T-helper 22 cell (primary cell): ENCODE results near the gene SCUBE1.

Experiments
- DNase-seq: peaks from one replicate; pipeline ENCODE4 v3.0.0-alpha.2; 2020; ENCODE audit warnings: low read depth

SCUBE1 gene

DNA sequence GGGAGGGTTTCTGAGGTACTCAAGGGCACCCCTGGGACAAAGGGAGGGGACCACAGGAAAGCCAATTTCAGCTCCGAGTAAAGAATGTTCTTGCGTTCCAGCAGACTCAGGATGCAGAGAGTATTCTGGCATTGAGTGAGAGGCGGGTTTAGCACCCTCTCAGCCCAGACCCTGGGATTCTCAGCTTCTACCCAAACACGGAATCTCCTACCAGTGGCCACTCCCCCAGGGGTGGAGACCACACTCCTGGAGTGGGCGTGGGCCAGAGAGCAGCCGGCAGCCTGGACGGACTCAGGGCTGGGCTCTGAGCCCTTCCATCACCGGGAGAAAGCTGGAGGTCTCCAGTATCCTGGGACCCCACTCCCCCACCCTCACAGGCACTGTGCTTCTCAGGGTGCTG lies 130.1 kb downstream of the SCUBE1 start:
- DNase-seq, result no peak

DNA sequence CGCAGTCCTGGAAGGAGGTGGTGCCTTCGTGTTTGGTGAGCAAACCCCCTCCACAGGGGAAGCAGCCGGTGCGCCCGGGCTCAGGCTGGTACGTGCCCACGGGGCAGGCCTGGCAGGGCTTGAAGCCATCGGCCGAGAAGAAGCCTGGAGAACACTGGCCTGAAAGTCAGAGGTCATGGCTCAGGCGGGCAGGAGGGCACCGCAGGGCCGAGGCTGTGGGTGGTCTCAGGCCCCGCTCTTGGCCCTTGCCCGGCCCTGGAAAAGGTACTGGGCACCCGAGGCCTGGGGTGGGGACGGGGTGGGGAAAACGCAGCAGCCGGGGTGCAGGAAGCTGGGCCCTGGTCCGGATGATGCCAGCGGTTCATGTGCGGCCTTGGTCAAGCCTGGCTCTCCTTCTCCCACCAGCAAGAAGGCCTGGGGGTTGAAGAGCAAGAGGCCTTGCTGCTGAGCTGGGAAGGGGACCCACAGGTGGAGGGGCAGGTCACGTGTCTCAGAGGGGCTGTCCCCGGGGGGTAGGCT lies 130.7 kb downstream of the SCUBE1 start:
- DNase-seq, result no peak

DNA sequence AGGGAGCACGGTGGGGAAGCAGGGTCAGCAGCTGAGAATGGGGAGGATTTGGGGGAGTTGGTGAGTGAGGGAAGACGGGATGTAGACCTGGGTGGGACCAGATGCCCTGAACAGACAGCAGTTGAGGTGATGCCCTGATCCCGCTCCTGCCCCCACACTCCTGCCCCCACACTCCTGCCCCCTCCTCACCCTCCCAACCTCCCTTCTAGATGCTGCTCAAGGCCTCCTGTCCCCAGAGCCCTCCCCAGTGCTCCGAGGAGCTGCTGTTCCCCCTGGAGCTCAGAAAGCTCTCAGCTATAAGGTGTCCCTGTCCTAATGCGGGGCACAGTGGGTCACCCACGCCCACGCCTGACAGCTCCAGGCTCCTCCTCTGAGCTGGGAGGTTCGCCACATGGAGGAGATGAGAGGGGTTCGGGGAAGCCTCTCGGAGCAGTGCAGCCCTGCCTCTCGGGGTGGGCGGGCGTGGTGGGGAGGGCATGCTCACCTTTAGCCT lies 131.2 kb downstream of the SCUBE1 start:
- DNase-seq, result no peak

DNA sequence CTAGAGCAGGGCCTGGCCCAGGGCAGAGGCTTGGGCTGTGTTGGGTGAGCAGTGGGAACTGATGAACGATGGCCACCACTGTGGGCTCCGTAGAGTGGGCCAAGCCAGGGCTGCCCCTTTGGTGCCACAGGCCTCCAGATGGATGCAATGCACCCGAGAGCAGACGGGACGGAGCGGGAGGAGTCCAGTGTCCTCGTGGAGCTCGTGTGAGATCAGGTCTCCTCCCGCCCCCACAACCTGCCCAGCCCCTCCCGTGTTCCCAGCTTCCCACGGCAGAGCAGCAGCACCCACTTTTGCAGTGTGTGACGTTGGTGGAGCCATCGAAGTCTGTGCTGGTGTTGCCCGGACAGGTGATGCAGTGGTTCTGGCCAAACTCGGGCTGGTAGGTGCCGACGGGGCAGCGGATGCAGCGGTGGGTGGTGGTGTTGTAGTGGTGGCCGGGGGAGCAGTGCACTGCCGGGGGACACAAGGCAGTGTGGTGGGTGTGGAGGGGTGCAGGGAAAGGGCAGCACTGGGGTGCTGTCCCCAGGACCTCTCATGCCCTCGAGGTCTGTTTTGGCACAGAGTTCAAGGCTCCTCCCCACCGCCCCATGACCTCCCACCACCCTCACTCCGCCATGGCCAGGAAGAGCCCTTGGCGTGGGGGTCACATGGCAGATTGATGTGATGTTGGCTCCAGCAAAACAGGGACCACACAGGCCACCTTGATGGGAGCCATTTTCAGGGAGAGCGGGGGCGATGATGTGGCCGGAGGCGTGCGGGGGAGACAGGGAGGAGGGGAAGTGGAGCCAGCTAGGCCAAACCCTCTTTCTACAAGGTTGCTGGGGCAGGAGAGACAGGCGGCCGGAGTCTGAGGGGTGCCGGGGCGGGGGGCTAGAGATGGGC lies 132.3 kb downstream of the SCUBE1 start:
- DNase-seq, result no peak

DNA sequence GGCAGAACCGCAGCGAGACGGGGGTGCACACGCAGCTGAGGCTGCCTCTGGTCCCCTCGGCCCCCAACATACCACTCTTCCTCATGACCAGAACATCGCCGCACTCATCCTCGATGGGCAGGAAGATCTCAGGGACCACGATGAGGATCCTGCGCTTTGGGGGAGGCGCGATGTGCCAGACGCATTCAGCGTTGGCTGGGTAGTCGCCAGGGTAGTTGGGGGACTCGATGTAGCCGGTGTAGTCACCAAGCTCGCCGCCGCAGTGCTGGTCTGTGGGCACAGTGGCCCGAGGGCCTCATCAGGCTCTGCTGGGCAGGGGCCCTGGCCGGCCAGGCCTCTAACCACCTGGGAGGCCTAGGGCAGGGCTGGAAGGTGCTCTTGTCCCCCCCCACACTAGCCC lies 133.2 kb downstream of the SCUBE1 start:
- DNase-seq, result no peak

DNA sequence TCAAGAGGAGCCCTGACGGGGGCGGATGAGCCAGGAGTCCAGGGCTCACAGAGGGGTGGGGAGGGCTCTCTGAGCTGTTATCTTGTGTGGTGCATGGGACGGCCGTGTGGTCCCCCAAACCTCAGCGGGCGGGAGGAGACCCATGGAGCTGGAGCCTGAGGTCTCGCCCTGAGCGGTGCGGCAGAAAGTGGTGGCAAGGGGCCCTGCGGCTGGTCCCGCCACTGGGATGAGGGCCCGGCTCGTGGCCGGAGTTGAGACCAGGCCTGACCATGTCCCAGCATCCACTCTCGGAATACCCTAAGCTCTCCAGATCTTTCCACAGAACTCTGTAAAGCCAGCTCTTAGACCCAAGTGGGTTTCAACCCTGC lies 133.7 kb downstream of the SCUBE1 start:
- no peak for DNase-seq

DNA sequence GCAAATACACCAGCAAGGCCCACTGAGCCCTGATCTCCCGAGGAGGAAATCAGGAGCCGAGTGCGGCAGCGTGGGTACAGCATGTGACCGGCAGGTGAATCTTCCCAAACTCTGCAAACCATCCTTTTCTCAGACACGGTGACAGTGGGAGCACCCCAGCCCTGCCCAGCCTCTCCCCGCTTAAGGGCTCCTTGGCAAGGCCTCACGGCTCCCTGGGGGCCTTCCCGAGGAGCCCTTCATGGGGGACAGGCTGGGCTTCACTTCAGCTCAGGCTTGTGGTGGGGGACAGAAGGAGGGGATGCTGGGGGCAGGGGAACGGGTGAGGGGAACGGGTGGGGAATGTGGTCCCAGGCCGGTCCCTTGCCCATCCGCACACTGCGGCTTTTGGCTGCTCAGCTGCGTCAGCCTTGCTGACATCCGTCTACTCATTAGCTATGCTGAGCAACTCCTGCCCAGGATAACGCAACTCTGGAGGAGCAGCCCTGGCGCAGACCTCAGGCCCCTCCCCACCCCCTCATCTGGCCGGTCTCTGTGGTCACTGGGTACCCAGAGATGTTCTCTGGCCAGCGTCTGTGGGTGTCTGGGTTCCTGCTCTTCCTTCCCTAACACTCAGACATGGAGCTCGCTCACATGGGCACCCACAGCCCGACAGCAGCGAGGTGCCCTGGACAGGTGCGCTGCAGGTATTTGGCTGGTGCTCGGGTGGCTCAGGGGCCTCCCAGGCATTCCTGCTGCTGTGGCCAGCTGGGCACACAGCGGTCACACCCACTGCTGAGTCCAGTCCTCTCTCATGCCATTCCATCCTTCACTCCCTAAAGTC lies 134.3 kb downstream of the SCUBE1 start:
- DNase-seq, result no peak

DNA sequence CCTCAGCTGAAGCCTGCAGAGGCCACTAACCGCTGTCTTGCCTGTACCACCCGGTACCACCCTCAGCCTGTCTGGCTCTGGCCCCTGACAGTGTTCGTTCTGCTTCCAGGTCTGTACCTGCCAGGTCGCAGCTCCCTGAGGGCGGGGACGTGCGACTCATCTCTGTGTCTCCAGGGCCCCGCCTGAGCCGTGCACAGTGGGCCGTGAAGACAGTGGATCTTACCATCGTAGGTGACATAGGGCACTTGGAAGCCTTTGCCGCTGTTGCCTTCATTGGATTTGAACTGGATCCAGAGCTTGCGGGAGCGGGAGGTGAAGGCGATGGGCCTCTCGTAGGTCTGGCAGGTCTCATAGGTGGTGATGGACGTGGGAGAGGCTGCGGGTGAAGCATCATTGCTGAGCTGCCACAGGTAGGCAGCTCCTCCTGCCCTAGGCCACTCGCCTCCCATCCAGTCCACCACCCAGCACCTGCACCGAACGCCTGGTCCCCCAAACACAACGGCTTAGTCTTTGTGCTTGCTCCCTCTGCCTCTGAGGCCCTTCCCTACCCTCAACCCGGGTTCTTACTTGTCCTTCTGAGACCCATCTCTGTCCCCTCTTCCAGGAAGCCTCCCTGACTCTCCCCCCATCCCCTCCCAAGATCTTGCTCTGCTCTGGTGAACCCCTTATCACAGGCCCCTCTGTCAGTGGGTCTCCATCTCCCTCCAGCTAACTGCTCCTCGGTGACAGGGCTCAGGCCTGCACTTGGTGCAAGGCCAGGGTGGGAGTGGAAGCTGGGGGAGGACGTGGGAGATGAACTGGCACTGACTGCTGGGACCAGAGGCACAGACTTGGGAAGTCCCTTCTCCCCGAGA lies 135.1 kb downstream of the SCUBE1 start:
- no peak for DNase-seq

DNA sequence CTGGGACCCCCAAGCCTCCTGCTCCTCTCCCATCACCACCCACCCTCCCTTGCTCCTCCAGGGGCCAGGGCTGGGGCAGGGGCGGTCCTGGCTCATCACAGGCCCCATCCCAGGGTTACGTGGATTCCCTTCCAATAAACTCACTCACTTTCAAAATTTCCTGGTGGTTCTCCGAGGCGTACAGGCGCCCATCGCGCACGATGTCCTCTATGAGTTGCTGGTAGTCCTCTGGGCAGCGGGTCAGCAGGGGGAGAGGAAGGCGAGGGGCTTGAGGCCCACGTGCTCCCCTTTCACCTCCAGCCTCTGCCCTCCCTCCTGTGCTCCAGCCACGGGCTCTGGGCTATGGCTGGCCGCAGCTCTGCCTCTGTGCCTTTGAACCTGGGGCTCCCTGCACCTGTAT lies 135.8 kb downstream of the SCUBE1 start:
- no peak for DNase-seq

DNA sequence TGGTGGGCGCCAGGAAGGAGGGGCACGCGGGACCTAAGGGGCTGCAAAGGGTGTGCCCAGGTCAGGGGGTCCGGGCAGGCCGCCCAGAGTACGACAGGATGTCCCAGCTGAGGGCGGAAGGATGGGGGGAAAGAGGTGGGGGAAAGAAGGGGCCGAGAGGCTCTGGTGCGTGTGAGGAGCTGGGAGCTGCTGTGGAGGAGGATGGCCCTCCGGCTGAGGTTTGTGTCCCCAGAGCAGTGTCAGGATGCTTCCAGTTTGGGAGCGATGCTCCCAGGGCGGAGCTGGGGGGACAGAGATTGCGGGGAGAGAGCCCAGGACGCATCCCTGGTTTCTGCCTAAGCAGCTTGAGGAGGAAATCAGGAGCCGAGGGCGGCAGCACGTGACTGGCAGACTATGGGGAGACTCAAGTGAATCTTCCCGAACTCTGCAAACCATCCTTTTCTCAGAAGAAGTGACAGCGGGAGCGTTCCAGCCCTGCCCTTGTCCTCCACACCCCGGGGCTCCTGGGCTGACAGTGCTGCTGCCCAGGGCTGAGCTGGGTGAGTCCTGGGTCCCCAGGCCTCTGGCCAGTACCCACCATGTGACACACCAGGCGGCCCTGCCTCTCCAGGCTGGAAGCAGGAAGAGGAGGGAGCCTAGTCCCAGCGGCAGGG lies 136.5 kb downstream of the SCUBE1 start:
- DNase-seq, result no peak

DNA sequence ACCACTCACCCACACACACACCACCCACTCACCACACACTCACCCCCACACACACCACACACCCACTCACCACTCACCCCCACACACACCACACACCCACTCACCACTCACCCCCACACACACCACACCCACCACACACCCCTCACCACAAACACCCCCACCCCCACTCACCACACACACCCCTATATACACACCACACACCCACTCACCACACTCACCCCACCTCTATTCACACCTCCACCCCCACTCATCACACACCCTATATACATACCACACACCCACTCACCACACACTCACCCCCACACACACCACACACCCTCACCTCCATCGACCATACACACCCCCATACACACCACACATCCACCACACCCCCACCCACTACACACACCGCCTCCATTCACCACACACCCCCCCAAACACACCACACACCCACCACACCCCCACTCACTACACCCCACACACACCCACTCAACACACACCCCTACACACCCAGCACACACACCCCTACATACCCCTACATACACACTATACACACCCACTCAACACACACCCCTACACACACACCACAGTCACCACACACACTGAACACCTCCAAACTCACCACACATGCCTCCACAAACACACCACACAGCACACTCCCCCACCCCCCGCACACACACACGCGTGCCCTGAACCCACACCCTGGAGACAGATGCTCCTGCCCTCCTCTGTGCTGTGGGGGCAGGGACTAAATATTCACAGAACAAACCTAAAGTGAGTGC lies 137.2 kb downstream of the SCUBE1 start:
- DNase-seq, result no peak

DNA sequence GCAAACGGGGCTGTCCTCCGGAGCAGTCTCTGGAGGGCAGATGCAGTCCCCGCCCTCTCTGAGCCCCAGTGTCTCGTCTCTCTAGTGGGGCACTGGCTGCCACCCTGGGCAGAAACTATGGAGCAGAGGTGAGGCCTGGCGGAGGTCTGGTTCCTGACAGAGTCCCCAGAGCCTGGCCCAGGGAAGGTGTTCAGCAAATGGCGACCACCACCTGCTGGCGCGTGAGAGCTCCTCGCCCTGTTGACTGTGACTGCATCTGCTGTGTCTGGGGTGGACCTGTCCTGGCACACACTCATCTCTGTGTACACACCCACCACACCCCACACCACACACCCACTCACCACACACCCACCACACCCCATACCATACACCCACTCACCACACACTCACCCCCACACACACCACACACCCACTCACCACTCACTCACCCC lies 137.9 kb downstream of the SCUBE1 start:
- no peak for DNase-seq

DNA sequence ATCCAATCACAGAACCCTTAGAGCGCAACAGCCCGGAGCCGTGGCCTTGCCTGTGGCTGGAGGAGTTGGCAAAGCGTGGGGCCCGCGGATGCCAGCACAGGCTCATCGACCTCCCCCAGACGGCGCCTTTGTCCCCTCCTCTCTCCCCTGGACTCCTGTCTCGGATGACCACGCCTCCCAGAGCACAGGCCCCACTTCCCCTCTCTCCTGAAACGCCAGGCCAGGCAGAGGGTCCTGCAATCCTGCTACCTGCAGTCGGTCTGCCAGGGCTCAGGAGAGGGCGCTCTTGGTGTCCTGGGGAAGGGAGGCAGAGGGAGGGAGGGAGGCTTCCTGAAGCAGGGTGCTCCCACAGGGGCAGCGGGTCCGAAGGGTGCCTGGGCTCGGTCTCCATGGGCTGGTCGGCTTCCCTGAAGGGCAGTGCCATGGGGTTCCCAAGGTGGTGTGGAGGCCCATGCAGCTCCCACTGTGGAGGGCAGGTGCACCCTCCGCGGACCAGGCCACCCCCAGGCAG lies 139.6 kb downstream of the SCUBE1 start:
- DNase-seq, result no peak

DNA sequence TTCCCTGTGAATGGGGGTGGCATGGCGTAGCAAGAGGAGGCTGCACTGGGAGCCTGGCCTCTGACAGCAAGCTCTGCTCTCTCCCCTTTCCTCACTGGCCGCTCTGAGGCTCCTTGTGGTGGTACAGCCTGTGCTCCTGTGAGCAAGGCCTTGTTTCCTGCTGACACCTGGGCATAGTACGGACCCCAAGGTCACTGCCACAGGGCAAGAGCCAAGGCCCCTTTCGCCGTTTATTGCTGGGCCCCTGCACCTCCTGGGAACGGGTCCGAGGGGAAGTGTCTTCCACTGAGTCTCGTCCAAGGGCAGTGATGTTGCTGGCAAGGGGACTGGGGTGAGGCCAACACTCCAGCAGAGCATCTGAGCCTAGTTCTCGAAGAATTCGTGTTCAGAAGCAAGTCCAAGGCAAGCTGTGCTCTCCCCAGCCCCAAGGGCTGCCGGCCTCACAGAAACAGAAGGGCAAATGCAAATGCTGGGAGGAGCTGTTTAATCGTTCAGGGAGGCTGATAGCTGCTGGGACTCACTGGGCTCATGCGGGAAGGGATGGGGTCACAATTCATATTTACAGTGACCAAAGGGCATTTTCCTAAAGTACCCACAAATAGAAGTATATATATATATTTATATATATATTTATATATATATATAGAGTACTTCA lies 140.3 kb downstream of the SCUBE1 start:
- no peak for DNase-seq

DNA sequence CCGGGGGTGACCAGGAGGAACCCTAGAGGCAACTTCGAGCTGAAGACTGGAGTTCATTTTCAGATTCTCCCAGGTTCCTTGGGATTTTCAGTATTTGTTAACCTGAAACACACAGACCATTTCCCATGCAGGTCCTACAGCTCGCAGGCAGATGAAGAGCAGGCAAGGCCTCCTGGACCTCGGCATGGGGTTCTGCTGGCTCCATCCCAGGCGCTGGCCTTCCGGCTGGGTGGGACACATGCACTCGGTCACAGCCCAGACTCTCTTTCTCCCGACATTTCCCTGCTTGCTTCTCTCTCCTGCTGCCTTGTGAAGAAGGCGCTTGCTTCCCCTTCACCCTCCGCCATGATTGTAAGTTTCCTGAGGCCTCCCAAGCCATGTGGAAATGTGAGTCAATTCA lies 140.8 kb downstream of the SCUBE1 start:
- no peak for DNase-seq

DNA sequence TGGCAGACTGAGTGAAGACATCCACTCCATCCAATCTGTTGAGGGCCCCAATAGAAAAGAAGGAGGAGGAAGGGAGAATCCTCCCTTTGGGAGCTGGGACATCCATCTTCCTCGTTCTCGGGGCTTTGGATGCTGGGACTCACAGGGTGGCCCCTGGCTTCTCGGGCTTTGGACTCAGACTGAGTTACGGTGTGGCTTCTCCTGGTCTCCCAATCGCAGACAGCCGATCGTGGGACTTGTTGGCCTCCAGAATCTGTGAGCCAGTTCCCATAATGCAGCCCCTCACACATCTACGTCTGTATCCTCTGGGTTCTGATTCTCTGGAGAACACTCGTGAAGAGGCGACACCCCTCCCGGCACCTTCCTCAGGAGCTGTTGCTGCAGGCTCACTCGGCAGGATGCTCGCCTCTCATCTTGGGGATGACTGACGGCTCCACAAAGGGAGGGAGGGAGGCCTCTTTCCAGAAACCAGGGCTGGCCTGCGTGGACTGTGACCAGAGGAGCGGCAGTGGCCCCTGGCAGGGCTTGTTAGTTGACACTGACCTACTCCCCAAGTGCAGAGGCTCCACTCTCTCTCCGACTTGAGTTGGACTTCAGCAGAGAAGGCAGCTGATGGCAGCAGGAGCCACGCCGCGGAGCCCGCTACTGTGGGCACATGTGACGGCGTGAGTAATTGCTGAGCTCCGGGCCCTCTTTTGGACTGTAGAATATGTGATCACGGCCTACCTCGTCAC lies 141.5 kb downstream of the SCUBE1 start:
- no peak for DNase-seq

DNA sequence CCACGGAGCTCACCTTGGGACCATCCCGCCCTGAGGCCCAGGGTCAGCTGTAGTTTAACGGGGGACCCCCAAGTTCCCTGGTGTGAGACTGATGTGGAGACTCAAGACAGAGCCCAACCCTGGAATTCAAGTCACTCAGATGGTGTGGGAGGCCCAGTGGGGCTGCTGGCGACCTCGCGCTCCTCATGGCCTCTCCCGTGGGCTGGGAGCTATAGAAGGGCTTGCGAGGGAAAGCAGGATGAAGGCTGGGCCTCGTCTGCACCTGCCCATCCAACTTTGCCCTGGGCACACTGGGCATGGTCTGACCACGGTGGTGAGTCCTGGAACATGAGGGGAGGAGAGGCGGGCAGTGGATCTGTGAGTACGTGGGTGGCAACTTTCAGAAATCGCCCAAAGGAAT lies 142.6 kb downstream of the SCUBE1 start:
- no peak for DNase-seq

DNA sequence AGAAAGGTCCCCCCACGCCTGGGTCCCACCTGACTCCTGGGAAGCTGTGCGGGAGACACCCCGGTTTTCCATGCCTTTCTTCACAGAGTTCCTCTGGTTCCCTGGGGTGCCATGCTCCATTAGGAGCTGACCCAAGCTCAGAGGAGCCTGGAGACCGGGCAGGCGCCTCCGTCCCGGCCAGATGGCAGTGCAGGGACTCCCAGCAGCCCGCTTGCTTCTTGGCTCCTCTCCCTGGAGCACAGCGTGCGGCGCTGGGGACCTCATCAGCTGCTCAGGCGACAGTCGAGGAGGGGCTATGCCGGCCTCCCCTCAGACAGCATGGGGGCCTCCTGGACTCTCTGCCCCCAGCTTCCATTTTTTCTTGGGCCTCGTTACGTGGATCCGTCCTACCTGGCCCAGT lies 143.1 kb downstream of the SCUBE1 start:
- no peak for DNase-seq

DNA sequence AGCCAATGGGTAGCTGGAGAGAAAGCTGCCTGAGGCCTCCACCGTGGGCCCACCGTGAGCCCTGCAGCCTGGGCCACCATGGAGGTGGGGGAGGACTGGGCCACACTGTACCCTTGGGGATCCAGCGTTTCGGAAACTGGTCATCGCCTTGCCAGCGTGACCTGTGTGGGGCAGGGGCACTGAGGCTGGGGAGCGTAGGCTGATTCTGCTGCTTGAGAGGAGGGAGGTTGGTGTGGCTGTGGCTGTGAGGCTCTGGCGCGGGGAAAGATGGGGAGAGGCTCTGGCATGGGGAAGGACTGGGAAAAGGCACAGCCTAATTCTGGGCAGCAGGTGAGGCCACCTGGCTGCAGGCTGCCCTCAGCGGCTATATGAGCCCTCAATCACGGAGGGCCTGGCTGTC lies 143.6 kb downstream of the SCUBE1 start:
- no peak for DNase-seq
